Neural progenitor cell (in vitro differentiated cells): ENCODE data around the gene MSTN. TPM values are rescaled to one million over a fixed set of nuclear protein-coding genes. Genes with fewer than 3 reads are reported as not detected.

ENCODE experiments used
- DNase-seq: peaks from one replicate; pipeline ENCODE4 v3.0.0-alpha.2; 2016; ENCODE audit warnings: low spot score
- H2AFZ ChIP-seq: fragments of 200-600 bp; sonication (generic); replicated peaks from 2 replicates; pipeline ENCODE4 v1.6.1; 2016; ENCODE audit warnings: antibody characterized with exemption
- H3F3A ChIP-seq: fragments of 200-600 bp; sonication (generic); 2 replicates; pipeline ENCODE4 v1.6.1; 2016; ENCODE audit warnings: antibody characterized with exemption, low read depth
- H3K27ac ChIP-seq: fragments of 200-600 bp; sonication (generic); 2 replicates; pipeline ENCODE4 v1.5.1; 2016; ENCODE audit warnings: mild to moderate bottlenecking
- H3K27me3 ChIP-seq: fragments of 200-600 bp; sonication (generic); 2 replicates; pipeline ENCODE4 v1.6.1; 2016; ENCODE audit warnings: mild to moderate bottlenecking, moderate library complexity
- H3K36me3 ChIP-seq: fragments of 200-600 bp; sonication (generic); 2 replicates; pipeline ENCODE4 v1.5.1; 2016
- H3K4me1 ChIP-seq: fragments of 200-600 bp; sonication (generic); 2 replicates; pipeline ENCODE4 v1.6.1; 2016; ENCODE audit warnings: mixed run types
- H3K4me2 ChIP-seq: fragments of 200-600 bp; sonication (generic); 2 replicates; pipeline ENCODE4 v1.6.1; 2016
- H3K4me3 ChIP-seq: fragments of 200-600 bp; sonication (generic); 2 replicates; pipeline ENCODE4 v1.5.1; 2016
- H3K79me2 ChIP-seq: fragments of 200-600 bp; sonication (generic); 2 replicates; pipeline ENCODE4 v1.6.1; 2016; ENCODE audit warnings: low read depth
- H3K9ac ChIP-seq: fragments of 200-600 bp; sonication (generic); 2 replicates; pipeline ENCODE4 v1.6.1; 2016
- H3K9me3 ChIP-seq: fragments of 200-600 bp; sonication (generic); 2 replicates; pipeline ENCODE4 v1.5.1; 2016; ENCODE audit warnings: low read depth
- H4K20me1 ChIP-seq: fragments of 200-600 bp; sonication (generic); 2 replicates; pipeline ENCODE4 v1.6.1; 2016; ENCODE audit warnings: low read depth
- H3K27ac Mint-ChIP-seq: 3 replicates; pipeline ENCODE4 v1.8.0; 2021; ENCODE audit warnings: mixed read lengths
- H3K27me3 Mint-ChIP-seq: 2 replicates; pipeline ENCODE4 v1.8.0; 2022; ENCODE audit warnings: low read depth, mild to moderate bottlenecking, inconsistent platforms, moderate library complexity, mixed read lengths; ENCODE audit not compliant: insufficient read depth
- H3K36me3 Mint-ChIP-seq: 3 replicates; pipeline ENCODE4 v1.8.0; 2021; ENCODE audit warnings: mixed read lengths
- H3K4me1 Mint-ChIP-seq: 3 replicates; pipeline ENCODE4 v1.8.0; 2021; ENCODE audit warnings: mixed read lengths
- H3K4me3 Mint-ChIP-seq: 3 replicates; pipeline ENCODE4 v1.8.0; 2021; ENCODE audit warnings: mild to moderate bottlenecking, moderate library complexity, mixed read lengths
- H3K9me3 Mint-ChIP-seq: 3 replicates; pipeline ENCODE4 v1.8.0; 2020; ENCODE audit warnings: mixed read lengths
- CTCF ChIP-seq: fragments of 200-600 bp; sonication (generic); IDR thresholded peaks from 2 replicates; pipeline ENCODE4 v1.5.1; 2017; ENCODE audit warnings: antibody characterized with exemption, mild to moderate bottlenecking
- EZH2 ChIP-seq: fragments of 200-600 bp; sonication (generic); IDR thresholded peaks from 2 replicates; pipeline ENCODE4 v1.6.1; 2017; ENCODE audit warnings: antibody characterized with exemption, mild to moderate bottlenecking, moderate library complexity
- EZH2phosphoT487 ChIP-seq: fragments of 200-600 bp; sonication (generic); IDR thresholded peaks from 2 replicates; pipeline ENCODE4 v1.6.1; 2017; ENCODE audit warnings: antibody characterized with exemption
- total RNA-seq: library from RNA; depleted of rRNA; stranded (reverse); fragments of >200 nt; gene quantifications from 2 replicates; pipeline ENCODE4 v1.2.3, GENCODE V29; 2015; ENCODE audit warnings: low replicate concordance

Gene MSTN
- total RNA-seq, 1 donor from 2014 or later, result 0.54 TPM

GRCh38 chr2:190079160-190079559 lies 16.6 kb upstream of the MSTN start:
- H2AFZ ChIP-seq, result no peak overlapping the region
- Mint-ChIP-seq H3K4me1 (peaks cover 5% of the 10 kb centered on the region), H3K27ac (no peak overlapping the region), H3K36me3 (no peaks in the 10 kb centered on the region), H3K9me3 (no peaks in the 10 kb centered on the region), H3K27me3 (no peaks in the 10 kb centered on the region), H3K4me3 (no peak overlapping the region)
- TF ChIP-seq EZH2phosphoT487, result no peak
- no peak overlapping the region for H3K9ac ChIP-seq
- H4K20me1 ChIP-seq, result no peaks in the 10 kb centered on the region
- H3K36me3 ChIP-seq, result no peaks in the 10 kb centered on the region
- H3K79me2 ChIP-seq, result no peaks in the 10 kb centered on the region
- H3K4me2 ChIP-seq, result no peak overlapping the region
- no peaks in the 10 kb centered on the region for H3K4me1 ChIP-seq
- no peak for DNase-seq
- H3K4me3 ChIP-seq, result no peak overlapping the region
- H3K27ac ChIP-seq, result no peak overlapping the region
- H3K27me3 ChIP-seq, result no peaks in the 10 kb centered on the region
- H3K9me3 ChIP-seq, result no peaks in the 10 kb centered on the region
- no peaks in the 10 kb centered on the region for H3F3A ChIP-seq

GRCh38 chr2:190075623-190076022 lies 13.1 kb upstream of the MSTN start:
- Histone ChIP-seq H4K20me1 (no peaks in the 10 kb centered on the region), H3K4me3 (no peak overlapping the region), H3K27ac (no peak overlapping the region), H3K9me3 (no peaks in the 10 kb centered on the region), H3K9ac (no peak overlapping the region), H3K27me3 (no peaks in the 10 kb centered on the region), H2AFZ (no peak overlapping the region), H3K4me2 (no peak overlapping the region), H3F3A (no peaks in the 10 kb centered on the region), H3K79me2 (no peaks in the 10 kb centered on the region), H3K4me1 (no peaks in the 10 kb centered on the region), H3K36me3 (no peaks in the 10 kb centered on the region)
- Mint-ChIP-seq H3K27ac (no peak overlapping the region), H3K4me1 (peaks cover 3% of the 10 kb centered on the region), H3K36me3 (no peaks in the 10 kb centered on the region), H3K4me3 (no peak overlapping the region), H3K27me3 (no peaks in the 10 kb centered on the region), H3K9me3 (no peaks in the 10 kb centered on the region)
- no peak for TF ChIP-seq EZH2
- TF ChIP-seq CTCF, result no peak
- TF ChIP-seq EZH2phosphoT487, result no peak
- no peak for DNase-seq

DNA sequence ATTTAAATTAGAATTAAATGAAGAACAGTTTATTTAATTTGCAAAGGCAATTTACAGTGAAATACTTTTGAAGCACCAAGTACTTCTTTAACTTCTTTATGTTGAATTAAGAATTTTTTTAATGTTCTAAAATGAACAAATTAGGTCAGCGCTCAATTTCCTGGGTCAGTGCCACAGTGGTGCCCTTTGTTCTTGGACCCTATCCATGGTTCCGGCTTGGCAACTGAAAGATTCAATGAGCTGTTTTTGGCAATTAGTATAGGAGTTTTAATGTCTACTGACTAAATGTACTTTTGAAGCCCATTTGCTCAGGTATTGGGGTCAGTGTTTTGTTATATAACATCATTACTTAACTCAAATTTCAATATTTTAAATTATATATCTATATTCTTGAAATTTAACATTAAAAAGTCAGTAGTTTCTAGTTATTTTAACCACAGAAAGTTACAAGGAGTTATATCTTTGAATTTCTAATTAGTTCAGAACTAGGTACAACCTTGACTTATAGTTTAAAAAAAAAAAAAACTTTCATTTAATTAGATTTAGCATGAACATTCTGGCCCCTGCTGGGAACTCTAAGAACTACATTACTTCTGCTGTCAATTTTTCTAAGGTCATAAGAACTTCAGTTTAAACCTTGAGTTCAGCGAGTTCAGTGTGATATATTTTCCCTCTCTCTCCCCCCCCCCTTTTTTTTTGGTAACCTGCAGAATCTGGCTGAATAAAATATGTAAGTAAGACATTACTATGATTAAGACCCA lies 7.6 kb upstream of the MSTN start:
- Histone ChIP-seq H3K4me3 (no peak overlapping the region), H2AFZ (no peak overlapping the region), H3K79me2 (no peaks in the 10 kb centered on the region), H3K27me3 (no peaks in the 10 kb centered on the region), H3K4me1 (no peaks in the 10 kb centered on the region), H3K9ac (no peak overlapping the region), H3K4me2 (no peak overlapping the region), H3K36me3 (no peaks in the 10 kb centered on the region), H3K27ac (no peak overlapping the region), H4K20me1 (no peaks in the 10 kb centered on the region), H3K9me3 (no peaks in the 10 kb centered on the region), H3F3A (no peaks in the 10 kb centered on the region)
- Mint-ChIP-seq H3K36me3 (no peaks in the 10 kb centered on the region), H3K9me3 (no peaks in the 10 kb centered on the region), H3K27me3 (no peaks in the 10 kb centered on the region), H3K27ac (no peak overlapping the region), H3K4me1 (no peaks in the 10 kb centered on the region), H3K4me3 (no peak overlapping the region)
- DNase-seq, result peak; percentile 63
- TF ChIP-seq EZH2, result no peak
- TF ChIP-seq CTCF, result peak; percentile 64

DNA sequence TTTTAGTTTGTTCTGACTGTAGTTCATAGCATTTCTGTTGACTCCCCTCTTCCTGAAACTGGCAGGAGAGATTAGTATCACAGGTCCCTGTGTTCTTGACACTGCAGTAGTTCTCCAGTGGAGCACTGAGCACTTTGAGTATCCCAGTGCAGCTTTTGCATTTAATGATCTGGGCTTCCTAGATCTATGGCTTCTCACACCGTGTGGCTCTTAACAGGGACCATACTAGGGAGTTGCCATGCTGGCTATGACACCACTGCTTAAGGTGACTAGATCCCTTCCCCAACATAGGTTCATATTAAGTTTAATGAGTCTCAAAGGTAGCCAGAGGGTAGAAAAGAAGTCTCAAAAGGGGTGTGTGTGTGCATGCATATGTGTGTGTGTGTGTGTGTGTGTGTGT lies 6.2 kb upstream of the MSTN start:
- H3F3A ChIP-seq, result no peaks in the 10 kb centered on the region
- no peaks in the 10 kb centered on the region for H3K9me3 Mint-ChIP-seq
- no peaks in the 10 kb centered on the region for H3K36me3 Mint-ChIP-seq
- H3K4me3 Mint-ChIP-seq, result no peak overlapping the region
- no peaks in the 10 kb centered on the region for H3K4me1 Mint-ChIP-seq
- H3K9ac ChIP-seq, result no peak overlapping the region
- no peaks in the 10 kb centered on the region for H4K20me1 ChIP-seq
- no peaks in the 10 kb centered on the region for H3K27me3 Mint-ChIP-seq
- TF ChIP-seq EZH2 (no peak), CTCF (no peak), EZH2phosphoT487 (no peak)
- H3K36me3 ChIP-seq, result no peaks in the 10 kb centered on the region
- H3K4me1 ChIP-seq, result no peaks in the 10 kb centered on the region
- H3K9me3 ChIP-seq, result no peaks in the 10 kb centered on the region
- H3K4me2 ChIP-seq, result no peak overlapping the region
- H3K27ac ChIP-seq, result no peak overlapping the region
- H3K4me3 ChIP-seq, result no peak overlapping the region
- no peak for DNase-seq
- H3K27ac Mint-ChIP-seq, result no peak overlapping the region
- H3K27me3 ChIP-seq, result no peaks in the 10 kb centered on the region
- H3K79me2 ChIP-seq, result no peaks in the 10 kb centered on the region
- H2AFZ ChIP-seq, result no peak overlapping the region
